Suprapubic skin (tissue), 3 donors: ENCODE measurements around the gene CTPS1.

ENCODE experiments used
- POLR2AphosphoS5 ChIP-seq, 3 donors: sonication (generic); formaldehyde crosslinking; IDR thresholded peaks; one replicate each; pipeline ENCODE4 v1.6.1; 2017; ENCODE audit warnings: antibody characterized with exemption in 3 of 3
- TF ChIP-seq, protein P1 (sequence below), 2 donors: fragments of 200-600 bp in 1 of 2; fragments of 450-650 bp in 1 of 2; sonication (generic) in 1 of 2; IDR thresholded peaks; one replicate each; pipeline ENCODE4 v1.5.1; 2016 to 2019; ENCODE audit warnings: antibody characterized with exemption in 2 of 2, mild to moderate bottlenecking in 1 of 2, moderate library complexity in 1 of 2

- TF ChIP-seq, protein P1, sequence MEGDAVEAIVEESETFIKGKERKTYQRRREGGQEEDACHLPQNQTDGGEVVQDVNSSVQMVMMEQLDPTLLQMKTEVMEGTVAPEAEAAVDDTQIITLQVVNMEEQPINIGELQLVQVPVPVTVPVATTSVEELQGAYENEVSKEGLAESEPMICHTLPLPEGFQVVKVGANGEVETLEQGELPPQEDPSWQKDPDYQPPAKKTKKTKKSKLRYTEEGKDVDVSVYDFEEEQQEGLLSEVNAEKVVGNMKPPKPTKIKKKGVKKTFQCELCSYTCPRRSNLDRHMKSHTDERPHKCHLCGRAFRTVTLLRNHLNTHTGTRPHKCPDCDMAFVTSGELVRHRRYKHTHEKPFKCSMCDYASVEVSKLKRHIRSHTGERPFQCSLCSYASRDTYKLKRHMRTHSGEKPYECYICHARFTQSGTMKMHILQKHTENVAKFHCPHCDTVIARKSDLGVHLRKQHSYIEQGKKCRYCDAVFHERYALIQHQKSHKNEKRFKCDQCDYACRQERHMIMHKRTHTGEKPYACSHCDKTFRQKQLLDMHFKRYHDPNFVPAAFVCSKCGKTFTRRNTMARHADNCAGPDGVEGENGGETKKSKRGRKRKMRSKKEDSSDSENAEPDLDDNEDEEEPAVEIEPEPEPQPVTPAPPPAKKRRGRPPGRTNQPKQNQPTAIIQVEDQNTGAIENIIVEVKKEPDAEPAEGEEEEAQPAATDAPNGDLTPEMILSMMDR (IDR thresholded peaks at IDR 0.05): no peak
- TF ChIP-seq POLR2AphosphoS5 (IDR thresholded peaks at IDR 0.05): no peak
Measured at GRCh38 chr1:40997096-40997495, 17.6 kb downstream of the CTPS1 start.
